ENCODE results near the gene SF3B1.

DNA sequence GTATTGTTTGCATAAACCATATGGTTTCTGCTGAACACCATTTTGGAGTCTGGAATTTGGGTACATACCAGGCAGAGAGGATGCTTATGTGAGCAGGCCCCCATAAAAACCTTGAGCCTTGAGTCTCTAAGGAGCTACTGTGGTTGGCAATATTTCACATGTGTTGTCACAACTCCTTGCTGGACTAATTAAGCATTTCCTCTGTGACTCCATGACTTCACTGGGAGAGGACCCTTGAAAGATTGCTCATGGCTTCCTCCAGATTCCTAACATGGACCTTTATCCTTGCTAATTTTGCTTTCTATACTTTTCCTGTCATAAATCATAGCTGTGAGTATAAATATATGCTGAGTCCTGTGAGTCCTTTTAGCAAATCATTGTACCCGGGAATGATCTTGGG lies 10.9 kb upstream of the SF3B1 start:
- TF ChIP-seq CTCF (IDR thresholded peaks at IDR 0.05) (no peak), POLR2AphosphoS5 (IDR thresholded peaks at IDR 0.05) (no peak), POLR2A (IDR thresholded peaks at IDR 0.05) (no peak), EP300 (IDR thresholded peaks at IDR 0.05) (no peak)

Data from gastroesophageal sphincter (tissue), 3 donors.